Upper lobe of right lung (tissue), 1 donor: Measurements from ENCODE around the gene SHROOM3. TPM values are rescaled to one million over a fixed set of nuclear protein-coding genes. Genes with fewer than 3 reads are reported as not detected.

Experiments used
- ATAC-seq: fragments of 200-7000 bp; cut with Tn5 transposase; one replicate; pipeline ENCODE4 v1.9.1; 2020; ENCODE audit warnings: mild to moderate bottlenecking, moderate library complexity
- DNase-seq: peaks from one replicate; pipeline ENCODE4 v3.0.0-alpha.2; 2020
- H3K27ac ChIP-seq: fragments of 200-600 bp; one replicate; pipeline ENCODE4 v1.8.0; 2022
- H3K27me3 ChIP-seq: fragments of 200-600 bp; one replicate; pipeline ENCODE4 v1.8.0; 2022; ENCODE audit warnings: mild to moderate bottlenecking
- H3K36me3 ChIP-seq: fragments of 200-600 bp; one replicate; pipeline ENCODE4 v1.8.0; 2022
- H3K4me1 ChIP-seq: fragments of 200-600 bp; one replicate; pipeline ENCODE4 v1.8.0; 2022
- H3K4me3 ChIP-seq: fragments of 200-600 bp; one replicate; pipeline ENCODE4 v1.8.0; 2022; ENCODE audit warnings: mild to moderate bottlenecking
- H3K9me3 ChIP-seq: fragments of 200-600 bp; one replicate; pipeline ENCODE4 v1.8.0; 2022
- intact Hi-C: fragments of 100-400 bp; cut with DNase I; formaldehyde crosslinking; loops from one replicate; pipeline ENCODE4 v1.11.0; 2022
- total RNA-seq: library from RNA; stranded (reverse); fragmentation: NEBNext Ultra II Directional; extraction: Animal tissue kit (Norgen Biotek cat#: 25700); gene quantifications from one replicate; pipeline ENCODE4 v1.2.1, GENCODE V29; 2021
- TF ChIP-seq, protein P1 (sequence below): fragments of 200-600 bp; IDR thresholded peaks from one replicate; pipeline ENCODE4 v1.8.0; 2022; ENCODE audit warnings: antibody characterized with exemption
- donor health status: DM: no; HTN: yes; CAD: no; lungs with severe emphysema.

The SHROOM3 gene
- total RNA-seq, 1 donor from 2014 or later, result 73.3 TPM

DNA sequence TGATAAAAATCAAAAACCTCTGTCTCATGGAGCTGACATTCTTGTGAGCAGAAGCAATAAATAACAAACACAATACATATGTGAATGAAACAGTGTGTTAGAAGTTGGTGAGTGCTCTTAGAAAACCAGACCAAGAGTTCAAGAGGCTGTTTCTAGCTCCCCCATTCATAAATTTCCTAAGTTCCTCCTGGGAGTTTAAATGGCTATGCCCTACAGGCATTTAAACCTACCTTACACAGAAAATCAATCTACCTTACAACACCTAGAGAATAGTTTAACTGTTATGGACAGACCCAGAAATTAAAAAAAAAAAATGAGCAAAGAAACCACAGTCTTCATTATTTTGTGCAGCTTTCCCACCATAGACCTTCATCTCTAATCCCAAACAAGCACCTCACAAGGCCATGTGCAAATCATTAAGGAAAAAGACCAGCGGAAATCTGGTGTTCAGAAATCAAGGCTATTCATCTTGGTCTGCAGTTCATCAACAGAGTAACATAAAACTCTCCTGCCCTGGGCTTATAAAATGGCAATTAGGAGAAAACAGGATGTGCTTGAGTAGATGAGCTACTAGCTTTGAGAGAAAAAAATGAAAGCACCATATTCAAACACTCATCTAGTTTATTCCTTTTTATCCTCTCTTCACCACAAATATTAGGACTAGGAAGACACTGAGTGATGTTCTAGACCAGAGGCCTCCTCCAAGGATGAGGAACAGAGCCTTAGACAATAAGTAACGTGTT, 147.2 kb downstream of the SHROOM3 start:
- Histone ChIP-seq H3K27ac (no peak overlapping the region), H3K4me1 (no peaks in the 10 kb centered on the region), H3K36me3 (no peaks in the 10 kb centered on the region), H3K27me3 (no peaks in the 10 kb centered on the region), H3K4me3 (no peak overlapping the region), H3K9me3 (no peaks in the 10 kb centered on the region)
- TF ChIP-seq, protein P1, sequence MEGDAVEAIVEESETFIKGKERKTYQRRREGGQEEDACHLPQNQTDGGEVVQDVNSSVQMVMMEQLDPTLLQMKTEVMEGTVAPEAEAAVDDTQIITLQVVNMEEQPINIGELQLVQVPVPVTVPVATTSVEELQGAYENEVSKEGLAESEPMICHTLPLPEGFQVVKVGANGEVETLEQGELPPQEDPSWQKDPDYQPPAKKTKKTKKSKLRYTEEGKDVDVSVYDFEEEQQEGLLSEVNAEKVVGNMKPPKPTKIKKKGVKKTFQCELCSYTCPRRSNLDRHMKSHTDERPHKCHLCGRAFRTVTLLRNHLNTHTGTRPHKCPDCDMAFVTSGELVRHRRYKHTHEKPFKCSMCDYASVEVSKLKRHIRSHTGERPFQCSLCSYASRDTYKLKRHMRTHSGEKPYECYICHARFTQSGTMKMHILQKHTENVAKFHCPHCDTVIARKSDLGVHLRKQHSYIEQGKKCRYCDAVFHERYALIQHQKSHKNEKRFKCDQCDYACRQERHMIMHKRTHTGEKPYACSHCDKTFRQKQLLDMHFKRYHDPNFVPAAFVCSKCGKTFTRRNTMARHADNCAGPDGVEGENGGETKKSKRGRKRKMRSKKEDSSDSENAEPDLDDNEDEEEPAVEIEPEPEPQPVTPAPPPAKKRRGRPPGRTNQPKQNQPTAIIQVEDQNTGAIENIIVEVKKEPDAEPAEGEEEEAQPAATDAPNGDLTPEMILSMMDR, result no peak
- intact Hi-C loops, result no loop called here
- no peak for DNase-seq
- ATAC-seq, result no peak

DNA sequence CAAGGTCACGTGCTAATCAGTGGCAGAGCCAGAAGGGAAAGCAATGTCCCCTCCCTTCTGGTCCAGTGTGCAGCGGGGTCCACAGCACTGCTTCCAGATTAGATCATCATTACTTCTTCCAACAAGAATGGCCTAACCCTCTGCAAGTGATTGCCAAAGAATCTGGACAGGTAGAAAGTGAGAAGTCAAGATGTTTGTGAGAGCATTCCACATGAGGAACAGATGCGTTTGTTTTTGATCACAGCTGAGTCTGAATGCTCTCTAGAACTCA, 147.7 kb downstream of the SHROOM3 start:
- DNase-seq (no peak), ATAC-seq (no peak)
- no peaks in the 10 kb centered on the region for H3K9me3 ChIP-seq
- H3K27me3 ChIP-seq, result no peaks in the 10 kb centered on the region
- intact Hi-C loops, result no loop called here
- H3K27ac ChIP-seq, result no peak overlapping the region
- TF ChIP-seq, protein P1, result no peak
- no peaks in the 10 kb centered on the region for H3K36me3 ChIP-seq
- no peaks in the 10 kb centered on the region for H3K4me1 ChIP-seq
- H3K4me3 ChIP-seq, result no peak overlapping the region

DNA sequence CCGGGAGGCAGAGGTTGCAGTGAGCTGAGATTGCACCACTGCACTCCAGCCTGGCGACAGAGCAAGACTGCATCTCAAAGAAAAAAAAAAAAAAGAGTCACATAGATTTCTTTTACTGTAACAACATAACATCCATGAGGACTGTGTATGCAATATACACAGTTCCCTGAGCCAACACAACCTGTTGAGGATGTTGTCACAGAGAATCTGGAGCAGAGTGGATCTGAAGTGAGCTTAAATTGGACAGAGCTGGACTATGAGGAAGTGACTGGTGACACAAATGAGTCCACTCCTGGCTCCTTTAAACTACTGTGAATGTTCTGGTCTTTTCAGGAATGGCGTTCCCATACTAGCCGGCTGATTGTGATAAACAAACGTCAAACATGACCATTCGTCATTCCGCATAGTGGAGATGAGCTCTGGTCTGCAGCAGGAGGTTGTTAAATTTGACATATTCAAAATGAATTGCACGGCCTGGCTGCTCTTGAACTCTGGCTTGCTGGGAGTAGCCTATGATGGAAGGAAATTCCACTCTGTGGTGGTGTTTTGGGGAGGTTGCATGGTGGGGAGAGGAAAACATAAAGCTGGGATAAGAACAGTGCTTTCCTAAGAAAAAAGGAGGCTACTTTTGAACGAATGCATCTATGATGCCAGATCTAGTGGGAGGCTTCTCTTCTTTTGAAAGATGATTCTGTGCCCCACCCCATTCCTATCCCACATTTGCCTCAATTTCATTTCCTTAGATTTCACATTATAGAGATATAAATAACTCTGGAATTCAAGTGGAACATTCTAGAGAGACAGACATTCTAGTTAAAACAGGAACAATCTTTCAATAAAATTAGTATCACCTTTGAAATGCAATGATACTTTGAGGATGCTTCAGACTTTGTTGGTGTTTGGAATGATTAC, 149.5 kb downstream of the SHROOM3 start:
- Histone ChIP-seq H3K9me3 (no peaks in the 10 kb centered on the region), H3K27me3 (no peaks in the 10 kb centered on the region), H3K27ac (no peak overlapping the region), H3K36me3 (no peaks in the 10 kb centered on the region), H3K4me1 (no peaks in the 10 kb centered on the region), H3K4me3 (no peak overlapping the region)
- intact Hi-C loops, result no loop called here
- DNase-seq, result no peak
- peak; percentile 52 for ATAC-seq
- TF ChIP-seq, protein P1, result no peak

DNA sequence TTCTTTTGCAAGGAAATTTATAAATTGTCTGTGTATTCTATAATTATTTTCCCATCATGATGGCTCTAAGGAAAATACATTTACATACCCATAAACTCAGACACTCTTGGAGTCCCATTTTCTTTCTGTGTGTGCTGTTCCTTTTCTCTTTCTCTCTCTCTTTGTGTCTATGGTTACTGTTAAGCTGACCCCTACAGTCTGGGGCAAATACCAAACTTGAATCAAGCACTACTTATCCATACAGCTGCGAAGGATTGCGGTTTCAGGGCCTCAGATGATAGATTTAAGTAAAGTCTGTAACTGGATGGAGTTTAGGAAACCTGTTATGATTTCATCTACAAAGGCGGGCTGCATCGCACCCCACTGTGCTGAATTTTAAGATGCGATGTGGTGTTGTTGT, 150.2 kb downstream of the SHROOM3 start:
- no peaks in the 10 kb centered on the region for H3K27me3 ChIP-seq
- peaks cover 5% of the 10 kb centered on the region for H3K4me1 ChIP-seq
- peak overlapping the region; percentile 41 for H3K4me3 ChIP-seq
- intact Hi-C loops, result no loop called here
- no peaks in the 10 kb centered on the region for H3K36me3 ChIP-seq
- peak overlapping the region; percentile 85 for H3K27ac ChIP-seq
- no peak for DNase-seq
- no peaks in the 10 kb centered on the region for H3K9me3 ChIP-seq
- no peak for ATAC-seq
- TF ChIP-seq, protein P1, result no peak

DNA sequence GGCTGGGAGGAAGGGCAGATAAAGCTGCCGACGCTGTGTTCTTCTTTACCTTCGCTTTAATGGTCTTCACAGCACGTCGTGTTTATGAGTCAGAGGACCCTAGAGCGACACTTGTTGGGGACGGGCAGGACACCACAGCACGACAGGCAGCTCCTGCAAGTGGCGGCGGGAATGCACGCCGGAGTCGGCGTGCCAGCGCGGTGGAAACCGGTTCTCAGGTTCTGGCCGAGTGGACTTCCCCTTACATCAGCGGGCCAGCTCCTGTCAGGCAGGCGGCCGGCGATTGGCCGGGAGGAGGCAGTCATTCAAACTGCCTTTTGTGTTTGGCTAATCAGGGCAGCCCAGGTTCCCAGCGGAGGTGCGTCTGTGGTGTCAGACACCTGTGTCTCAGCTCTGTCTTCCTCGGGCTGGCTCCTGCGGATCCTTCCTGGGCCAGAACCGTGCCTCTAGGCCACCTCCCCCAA, 150.9 kb downstream of the SHROOM3 start:
- intact Hi-C loops, result no loop called here
- Histone ChIP-seq H3K4me3 (peak overlapping the region; percentile 41), H3K4me1 (peaks cover 10% of the 10 kb centered on the region), H3K36me3 (no peaks in the 10 kb centered on the region), H3K9me3 (no peaks in the 10 kb centered on the region), H3K27ac (peak overlapping the region; percentile 85), H3K27me3 (no peaks in the 10 kb centered on the region)
- TF ChIP-seq, protein P1, result peak; percentile 12
- ATAC-seq (peak; percentile 92), DNase-seq (peak; percentile 94)
